Fibroblast of pulmonary artery (primary cell): ENCODE measurements around the gene HDAC5.
"Not testable (repeated sequence)": the region's sequence is repeated elsewhere in the genome, so short reads cannot be mapped to it uniquely, and the experiment has no call there.

ENCODE experiments used
- DNase-seq: peaks from one replicate; pipeline ENCODE4 v3.0.0-alpha.2; 2010; ENCODE audit warnings: low read depth
- H3K4me3 ChIP-seq: replicated peaks from 2 replicates; pipeline ENCODE4 v1.5.1; 2011; ENCODE audit warnings: low read depth, mild to moderate bottlenecking, control low read depth, low read length, moderate library complexity
- CTCF ChIP-seq: IDR thresholded peaks from 2 replicates; pipeline ENCODE4 v1.5.1; 2011; ENCODE audit warnings: mild to moderate bottlenecking, control low read depth, low read length, inconsistent platforms; ENCODE audit errors: missing control alignments

Gene HDAC5

GRCh38 chr17:44061446-44061845 lies 62.0 kb downstream of the HDAC5 start:
- H3K4me3 ChIP-seq: no peak overlapping the region
- TF ChIP-seq CTCF: no peak
- DNase-seq: no peak

GRCh38 chr17:44059101-44059892 lies 64.1 kb downstream of the HDAC5 start:
- TF ChIP-seq CTCF: no peak
- H3K4me3 ChIP-seq: no peak overlapping the region
- no peak for DNase-seq

GRCh38 chr17:44053125-44053872 lies 70.1 kb downstream of the HDAC5 start:
- no peak for TF ChIP-seq CTCF
- no peak for DNase-seq
- no peak overlapping the region for H3K4me3 ChIP-seq

- H3K4me3 ChIP-seq: no peak overlapping the region
- TF ChIP-seq CTCF: no peak
- no peak for DNase-seq
Measured at GRCh38 chr17:44049294-44050060, 74.0 kb downstream of the HDAC5 start.

GRCh38 chr17:44046893-44047292 lies 76.5 kb downstream of the HDAC5 start:
- not testable (repeated sequence) for DNase-seq, H3K4me3 ChIP-seq

- TF ChIP-seq CTCF: no peak
- no peak overlapping the region for H3K4me3 ChIP-seq
- no peak for DNase-seq
Measured at GRCh38 chr17:44045486-44045885, 78.0 kb downstream of the HDAC5 start.

GRCh38 chr17:44044071-44044470 lies 79.4 kb downstream of the HDAC5 start:
- peak; percentile 69 for DNase-seq
- no peak overlapping the region for H3K4me3 ChIP-seq
- TF ChIP-seq CTCF: no peak
